ENCODE results near the gene BCR.

BCR gene

GRCh38 chr22:23178512-23179254, 1.6 kb upstream of the BCR start:
- no peak for DNase-seq

DNA sequence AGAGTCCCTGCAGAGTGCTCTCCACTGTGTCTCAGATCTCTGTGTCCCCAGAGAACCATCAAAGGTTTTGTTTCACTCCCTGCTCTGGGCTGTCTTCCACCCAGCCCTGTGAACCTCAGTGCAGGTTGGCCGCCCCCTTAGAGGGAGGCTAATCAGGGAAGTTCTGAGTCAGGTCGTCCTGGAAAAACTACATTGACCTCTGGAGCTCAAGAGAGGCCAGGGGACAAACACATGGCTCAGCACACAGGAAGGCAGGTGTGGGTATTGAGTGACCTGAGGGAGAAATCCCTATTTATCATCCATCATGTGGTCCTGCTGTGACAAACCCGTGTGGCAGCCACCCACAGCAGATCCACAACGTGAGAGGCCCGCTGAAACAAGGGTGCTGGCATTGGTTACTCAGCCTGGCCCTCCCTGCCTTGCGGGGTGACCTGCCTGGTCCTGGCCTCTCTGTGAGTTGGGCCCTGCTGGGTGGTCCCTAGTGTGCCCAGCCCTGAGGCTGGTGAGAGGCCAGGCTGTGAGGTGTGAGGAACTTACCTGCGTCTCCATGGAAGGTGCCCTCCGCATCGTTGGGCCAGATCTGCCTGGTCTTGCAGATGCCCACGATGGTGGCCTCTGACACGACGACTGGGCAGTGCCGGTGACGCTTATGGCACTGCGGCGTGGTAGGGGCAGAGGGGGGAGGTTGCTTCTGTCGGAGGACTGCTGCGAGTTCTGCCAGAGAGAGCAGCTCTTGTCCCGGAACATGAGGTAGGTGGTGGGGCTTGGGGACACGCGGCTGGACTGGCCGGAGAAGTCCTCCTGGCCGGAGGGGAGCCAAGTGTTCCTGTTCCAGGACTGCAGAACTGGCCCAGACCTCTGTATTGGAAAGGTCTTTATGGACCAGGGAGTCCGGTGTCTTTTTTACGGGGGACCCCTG, 669 bp upstream of the BCR start:
- no peak for DNase-seq

DNA sequence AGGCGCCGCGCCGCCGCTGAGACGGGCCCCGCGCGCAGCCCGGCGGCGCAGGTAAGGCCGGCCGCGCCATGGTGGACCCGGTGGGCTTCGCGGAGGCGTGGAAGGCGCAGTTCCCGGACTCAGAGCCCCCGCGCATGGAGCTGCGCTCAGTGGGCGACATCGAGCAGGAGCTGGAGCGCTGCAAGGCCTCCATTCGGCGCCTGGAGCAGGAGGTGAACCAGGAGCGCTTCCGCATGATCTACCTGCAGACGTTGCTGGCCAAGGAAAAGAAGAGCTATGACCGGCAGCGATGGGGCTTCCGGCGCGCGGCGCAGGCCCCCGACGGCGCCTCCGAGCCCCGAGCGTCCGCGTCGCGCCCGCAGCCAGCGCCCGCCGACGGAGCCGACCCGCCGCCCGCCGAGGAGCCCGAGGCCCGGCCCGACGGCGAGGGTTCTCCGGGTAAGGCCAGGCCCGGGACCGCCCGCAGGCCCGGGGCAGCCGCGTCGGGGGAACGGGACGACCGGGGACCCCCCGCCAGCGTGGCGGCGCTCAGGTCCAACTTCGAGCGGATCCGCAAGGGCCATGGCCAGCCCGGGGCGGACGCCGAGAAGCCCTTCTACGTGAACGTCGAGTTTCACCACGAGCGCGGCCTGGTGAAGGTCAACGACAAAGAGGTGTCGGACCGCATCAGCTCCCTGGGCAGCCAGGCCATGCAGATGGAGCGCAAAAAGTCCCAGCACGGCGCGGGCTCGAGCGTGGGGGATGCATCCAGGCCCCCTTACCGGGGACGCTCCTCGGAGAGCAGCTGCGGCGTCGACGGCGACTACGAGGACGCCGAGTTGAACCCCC, 798 bp downstream of the BCR start:
- DNase-seq = no peak

GRCh38 chr22:23181721-23182308, 1.5 kb downstream of the BCR start:
- DNase-seq = no peak

DNA sequence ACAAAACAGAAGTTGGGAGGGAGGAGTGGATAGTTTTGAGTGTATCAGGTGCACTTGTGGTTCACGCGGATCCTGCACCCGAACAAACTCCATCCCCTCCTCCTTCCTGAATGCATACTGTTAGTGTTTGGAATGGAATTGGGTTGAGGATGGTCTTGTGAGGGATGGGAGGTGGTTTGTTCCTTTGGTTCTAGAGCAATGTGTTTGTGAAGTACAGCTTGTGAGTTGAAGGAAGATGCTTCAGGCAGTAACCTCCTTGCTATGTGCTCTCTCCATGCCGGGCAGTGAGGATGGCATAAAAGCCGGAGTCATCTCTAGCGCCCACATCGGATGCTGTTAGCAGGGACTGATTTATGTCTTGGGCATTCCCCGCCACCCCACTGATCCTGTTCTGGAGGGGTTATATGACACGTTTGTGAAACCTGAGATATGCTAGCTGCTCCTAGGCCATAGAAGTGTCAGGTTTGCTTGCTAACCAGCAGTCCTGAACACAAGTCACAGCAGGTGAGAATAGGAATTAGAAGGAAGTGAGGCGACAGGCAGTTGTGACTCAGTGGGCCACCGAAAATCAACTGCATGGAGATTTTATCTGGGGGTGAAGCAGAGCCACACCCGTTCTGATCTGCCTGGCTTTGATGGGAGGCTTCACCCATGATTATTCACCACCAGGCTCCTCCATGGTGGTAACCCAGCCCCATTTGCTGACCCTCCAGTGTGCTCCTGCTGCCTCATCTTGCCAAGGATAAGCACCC, 2.2 kb downstream of the BCR start:
- DNase-seq = no peak

DNA sequence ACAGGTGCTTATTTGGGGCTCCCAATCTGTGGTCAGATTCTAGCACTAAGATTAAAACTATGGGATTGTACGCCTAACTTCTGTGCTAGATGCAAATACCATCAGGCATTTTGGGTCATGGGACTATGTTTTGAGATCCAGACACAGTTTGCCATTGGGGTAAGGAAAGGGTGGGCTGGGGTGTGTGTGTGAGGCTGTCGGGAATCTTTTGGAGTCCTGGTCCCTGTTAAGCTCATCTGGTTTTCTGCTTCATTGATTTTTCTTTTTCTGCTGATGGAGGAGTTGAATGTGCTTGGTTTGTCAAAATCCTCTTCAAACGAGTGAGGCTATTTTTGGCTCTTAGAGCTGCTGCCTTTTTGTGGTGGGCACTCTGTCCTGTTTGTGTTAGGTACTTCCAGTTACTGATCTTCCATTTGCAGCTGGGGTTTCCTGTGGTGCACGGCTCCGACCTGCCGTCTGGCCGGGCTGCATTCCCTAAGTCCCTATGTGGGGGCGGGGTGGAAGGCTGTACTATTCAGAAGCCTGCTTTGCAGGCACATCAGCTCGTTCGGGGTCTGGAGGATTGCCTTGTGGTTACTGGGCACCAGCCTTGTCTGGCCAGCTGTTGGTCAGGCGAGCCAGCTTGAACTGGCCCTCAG, 2.9 kb downstream of the BCR start:
- DNase-seq = no peak

DNA sequence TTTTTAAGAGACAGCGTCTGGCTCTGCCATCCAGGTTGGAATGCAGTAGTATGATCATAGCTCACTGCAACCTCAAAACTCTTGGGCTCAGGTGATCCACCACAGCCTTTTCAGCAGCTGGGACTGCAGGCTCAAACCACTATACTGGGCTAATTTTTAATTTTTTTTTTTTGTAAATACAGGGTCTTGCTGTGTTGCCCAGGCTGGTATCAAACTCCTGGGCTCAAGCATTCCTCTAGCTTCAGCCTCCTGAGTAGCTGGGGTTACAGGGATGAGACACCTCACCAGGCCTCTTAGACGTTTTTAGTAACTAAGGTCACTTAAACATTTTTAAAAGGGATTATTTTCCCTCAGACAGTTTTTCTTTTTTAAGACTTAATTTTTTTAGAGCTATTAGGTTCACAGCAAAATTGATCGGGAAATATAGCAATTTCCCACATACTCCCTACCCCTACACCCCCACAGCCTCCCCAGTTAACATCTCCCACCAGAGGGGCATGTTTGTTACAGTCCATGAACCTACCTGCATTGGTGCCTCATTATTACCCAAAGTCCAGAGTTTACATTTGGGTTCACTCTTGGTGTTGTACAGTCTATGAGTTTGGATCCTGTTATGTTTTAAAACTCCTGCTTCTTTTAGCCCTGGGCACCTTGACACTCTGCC, 3.9 kb downstream of the BCR start:
- no peak for DNase-seq

- DNase-seq = no peak
Observed at GRCh38 chr22:23184764-23185113, 4.4 kb downstream of the BCR start.

DNA sequence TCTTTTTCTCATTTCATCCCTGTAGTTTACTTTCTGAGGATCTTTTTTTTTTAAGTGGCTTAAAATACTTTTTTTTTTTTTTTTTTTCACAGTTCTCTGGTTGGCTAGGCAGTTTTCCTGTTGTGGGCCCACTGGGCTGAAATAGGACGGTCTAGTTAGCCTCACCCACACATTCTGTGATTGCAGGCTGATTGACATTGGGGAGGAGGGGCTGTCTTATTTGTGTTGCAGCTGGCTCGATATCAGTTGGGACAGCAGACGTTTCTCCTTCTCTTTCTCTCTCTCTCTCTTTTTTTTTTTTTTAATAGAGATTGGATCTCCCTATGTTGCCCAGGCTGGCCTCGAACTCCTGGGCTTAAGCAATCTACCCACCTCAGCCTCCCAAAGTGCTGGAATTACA, 6.9 kb downstream of the BCR start:
- DNase-seq = no peak

DNA sequence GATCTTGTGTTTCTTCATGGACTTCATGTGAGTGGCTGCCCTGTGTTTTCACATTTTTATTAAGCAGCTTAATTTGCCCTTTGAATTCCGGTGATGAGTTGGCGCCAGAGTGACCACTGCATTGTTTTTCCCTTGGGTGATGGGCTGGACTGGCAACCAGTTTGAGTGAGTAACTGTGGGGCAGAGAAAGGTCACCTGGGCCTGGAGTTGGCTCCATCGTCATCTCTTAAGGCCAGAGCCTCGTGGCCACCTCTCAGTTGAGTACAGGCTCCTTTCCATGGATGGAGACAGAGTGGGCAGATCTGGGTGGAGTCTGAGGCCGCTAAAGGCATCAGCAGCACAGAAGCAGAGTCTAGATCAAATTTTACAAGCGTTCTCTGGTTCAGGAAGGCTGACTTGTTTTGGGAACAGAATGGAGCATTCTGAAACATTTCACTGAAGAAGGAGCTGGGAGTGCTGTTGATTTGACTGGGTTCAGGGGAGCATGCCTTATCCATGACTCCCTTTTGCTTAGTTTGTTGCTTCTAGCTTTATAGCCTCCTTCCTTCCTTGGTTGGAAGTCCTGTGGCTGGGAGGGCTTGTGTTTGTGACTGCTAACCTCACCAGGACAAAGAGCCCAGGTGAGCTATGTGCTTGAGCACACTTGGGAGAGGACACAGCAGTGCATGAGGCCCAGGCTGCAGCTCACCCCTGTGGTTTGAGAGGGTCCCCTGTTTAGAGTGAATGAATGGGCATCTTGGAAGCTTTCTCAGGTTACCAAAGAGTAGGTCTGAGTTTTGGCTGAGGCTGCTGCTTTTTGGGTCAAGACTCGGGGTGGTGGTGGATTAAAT, 7.8 kb downstream of the BCR start:
- no peak for DNase-seq

GRCh38 chr22:23190526-23190925, 10.2 kb downstream of the BCR start:
- DNase-seq = no peak

- no peak for DNase-seq
Observed at GRCh38 chr22:23192133-23192532, 11.8 kb downstream of the BCR start.

DNA sequence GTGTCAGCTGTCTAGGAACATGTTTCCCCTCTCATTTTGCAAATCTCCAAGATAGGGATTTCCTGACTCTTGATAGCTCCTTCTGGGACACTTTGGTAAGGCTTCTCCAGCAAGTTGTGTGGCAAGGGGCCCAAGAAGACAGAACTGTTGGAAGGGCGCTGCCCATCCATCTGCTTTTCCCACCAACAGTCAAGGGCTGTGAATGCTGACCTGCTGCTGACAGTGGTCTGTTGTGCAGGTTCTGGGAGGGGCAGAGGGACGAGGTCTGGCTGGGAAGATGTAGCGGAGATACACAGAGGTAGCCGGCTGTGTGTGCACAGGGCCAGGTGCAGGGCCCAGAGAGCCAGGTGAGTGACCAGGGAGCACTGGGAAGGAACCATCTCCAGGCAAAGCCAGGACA, 12.2 kb downstream of the BCR start:
- no peak for DNase-seq

DNA sequence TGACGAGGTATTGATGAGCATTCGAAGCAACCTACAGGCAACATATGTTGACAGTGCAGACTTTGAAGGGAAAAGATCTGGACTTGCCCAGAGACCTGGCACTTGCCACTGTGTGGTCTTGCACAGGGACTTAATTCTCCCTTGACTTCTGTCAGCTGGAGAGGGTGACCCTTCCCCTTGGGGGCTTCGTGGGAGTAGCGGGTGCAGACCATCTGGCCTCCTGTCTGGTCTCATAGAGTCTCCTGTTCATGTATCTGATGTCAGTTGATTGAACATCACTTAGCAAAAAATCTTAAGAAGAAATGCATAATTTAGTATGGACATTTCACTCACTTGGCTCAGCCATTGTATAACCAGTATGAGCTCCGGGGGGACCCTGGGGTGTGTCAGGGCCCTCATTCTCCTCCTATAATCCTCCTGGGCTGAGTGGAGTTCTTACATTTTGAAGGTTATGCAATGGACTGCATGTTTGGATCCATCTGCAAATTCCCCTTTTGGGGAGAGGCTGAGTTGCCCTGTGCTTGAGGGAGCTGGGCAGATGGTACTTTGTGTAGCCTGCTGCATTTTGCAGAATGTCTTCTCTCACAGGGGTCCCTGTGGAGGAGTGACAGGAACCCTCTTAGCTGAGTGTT, 13.0 kb downstream of the BCR start:
- no peak for DNase-seq

DNA sequence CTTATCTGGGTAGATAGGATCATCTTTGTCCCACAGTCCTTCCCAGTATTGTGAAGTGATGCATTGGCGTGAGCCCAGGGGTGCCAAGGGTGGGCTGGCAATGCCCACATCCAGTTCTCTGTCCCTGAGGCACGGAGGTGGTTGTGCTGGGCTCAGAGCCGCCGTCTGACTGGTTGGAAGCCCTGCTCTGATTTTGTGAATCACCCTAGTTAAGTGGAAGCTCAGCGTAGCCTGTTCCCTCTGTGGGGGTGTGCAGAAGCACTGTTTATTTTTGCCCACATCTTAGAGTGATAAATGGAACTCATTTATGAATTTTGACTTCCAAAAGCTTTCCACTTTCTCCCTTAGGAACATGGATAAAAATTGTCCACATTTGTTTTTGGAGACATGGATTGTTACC, 13.6 kb downstream of the BCR start:
- DNase-seq = no peak

GRCh38 chr22:23196165-23196564, 15.9 kb downstream of the BCR start:
- DNase-seq = no peak

DNA sequence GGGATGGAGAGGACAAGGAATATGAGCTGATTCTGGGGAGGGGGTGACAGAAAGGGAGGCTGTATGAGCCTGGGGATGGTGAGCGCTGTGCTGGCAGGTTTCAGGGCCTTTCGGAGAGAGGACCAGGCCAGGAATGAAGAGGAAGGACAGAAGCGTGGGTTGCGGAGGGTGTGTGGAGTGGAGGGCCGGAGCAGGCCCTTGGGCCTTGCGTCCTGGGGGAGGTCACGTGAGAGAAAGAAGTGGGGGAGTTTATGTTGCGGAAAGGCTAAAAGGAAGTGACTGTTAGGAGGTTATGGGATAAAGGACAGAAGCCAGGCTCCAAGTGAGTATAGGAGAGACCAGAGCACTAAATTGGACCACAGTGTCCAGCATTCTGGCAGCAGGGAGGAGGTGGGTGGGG, 17.5 kb downstream of the BCR start:
- DNase-seq = no peak

DNA sequence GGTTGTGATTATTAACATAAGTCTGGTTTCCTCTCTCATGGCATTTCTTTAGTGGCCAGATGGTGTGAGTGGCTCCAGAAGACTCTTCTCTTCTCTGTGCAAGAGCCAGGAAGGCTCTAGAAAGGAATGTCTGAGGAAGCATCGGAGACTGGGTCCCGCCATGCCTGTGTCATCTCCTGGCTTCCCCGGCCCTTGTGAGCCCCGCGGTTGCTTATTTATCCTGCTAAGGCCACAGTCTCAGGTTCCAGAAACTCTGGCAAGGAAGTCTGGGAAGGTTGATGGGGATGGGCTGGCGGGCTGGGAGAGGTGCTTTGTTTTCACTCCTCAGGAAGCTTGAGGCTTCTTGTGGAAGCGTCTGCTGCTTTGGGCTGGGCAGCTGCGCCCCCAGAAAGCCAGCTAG, 18.9 kb downstream of the BCR start:
- no peak for DNase-seq

- DNase-seq = no peak
Observed at GRCh38 chr22:23200898-23201297, 20.6 kb downstream of the BCR start.

Measured in NCI-H2081 treated with DMSO at 0.1 percent for 48 hours (cell line).